ENCODE results near the gene PGAP1. TPM values are rescaled to one million over a fixed set of nuclear protein-coding genes. Genes with fewer than 3 reads are reported as not detected.

Gene PGAP1
- total and polyA plus RNA-seq, 3 experiments from 2014 or later = 1.5 to 8.7 (median 7.1) TPM

DNA sequence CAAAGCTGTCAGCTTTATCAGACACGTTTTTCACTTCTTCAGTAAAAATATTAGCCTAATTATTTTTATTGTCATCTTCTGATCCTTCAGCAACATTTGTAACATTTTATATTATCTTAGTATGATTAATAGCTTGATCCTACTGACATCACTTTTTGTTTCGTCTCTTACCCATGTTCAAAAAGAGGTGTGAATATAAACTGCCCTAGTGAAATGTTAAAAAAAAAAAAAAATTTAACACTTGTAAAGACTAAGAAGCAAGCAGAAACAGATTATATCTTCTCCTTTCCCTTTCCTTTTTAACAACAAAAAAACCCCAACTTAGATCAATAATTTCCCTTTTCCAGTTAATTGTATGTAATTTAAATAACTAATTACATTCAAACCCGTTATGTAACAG lies 81.1 kb downstream of the PGAP1 start:
- Histone ChIP-seq H3K4me3 (ENCODE audit: low read length) (no peak overlapping the region), H3K9me3 (ENCODE audit: low read length) (no peaks in the 10 kb centered on the region), H3K27ac (ENCODE audit: low read depth, low read length) (no peak overlapping the region), H3K4me1 (ENCODE audit: insufficient read depth, low read length) (no peaks in the 10 kb centered on the region), H3K36me3 (ENCODE audit: insufficient read depth, low read length) (no peaks in the 10 kb centered on the region), H3K27me3 (ENCODE audit: insufficient read depth, low read length, poor library complexity, severe bottlenecking) (no peaks in the 10 kb centered on the region)
- ChIA-PET CTCF (no interaction called here), POLR2A (no interaction called here)
- Mint-ChIP-seq H3K36me3 (peaks cover 0 to 24% (median 7%) of the 10 kb centered on the region in 3 donors), H3K4me3 (no peak overlapping the region), H3K4me1 (peaks cover 9 to 15% (median 11%) of the 10 kb centered on the region in 3 donors), H3K9me3 (no peaks in the 10 kb centered on the region), H3K27me3 (no peaks in the 10 kb centered on the region), H3K27ac (peak overlapping the region in 1 of 8 donors; percentile 1)
- DNase-seq = no peak

DNA sequence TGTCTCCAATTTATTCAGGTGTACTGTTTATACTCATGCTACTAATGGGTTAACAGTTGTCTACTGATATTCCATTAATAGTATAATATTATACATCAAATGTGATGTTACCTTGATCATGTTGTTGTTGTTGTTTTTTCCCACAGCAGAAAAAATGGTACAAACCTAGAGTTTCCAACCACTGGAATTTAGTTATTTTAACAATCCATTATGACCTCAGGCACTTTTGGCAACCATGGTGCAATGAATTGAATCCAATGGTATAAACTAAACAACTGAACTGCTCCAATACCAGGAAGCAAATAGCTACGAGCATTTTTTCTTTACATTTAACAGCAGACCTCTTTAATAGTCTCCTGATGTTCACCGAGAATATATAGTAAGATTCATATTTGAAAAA lies 86.3 kb downstream of the PGAP1 start:
- no peak overlapping the region for H3K27ac Mint-ChIP-seq
- Histone ChIP-seq H3K4me3 (ENCODE audit: low read length) (no peak overlapping the region), H3K27me3 (ENCODE audit: insufficient read depth, low read length, poor library complexity, severe bottlenecking) (no peaks in the 10 kb centered on the region), H3K9me3 (ENCODE audit: low read length) (no peaks in the 10 kb centered on the region), H3K36me3 (ENCODE audit: insufficient read depth, low read length) (no peaks in the 10 kb centered on the region), H3K27ac (ENCODE audit: low read depth, low read length) (no peak overlapping the region), H3K4me1 (ENCODE audit: insufficient read depth, low read length) (no peaks in the 10 kb centered on the region)
- H3K4me1 Mint-ChIP-seq = no peaks in the 10 kb centered on the region
- H3K4me3 Mint-ChIP-seq = no peak overlapping the region
- ChIA-PET CTCF (no interaction called here), POLR2A (no interaction called here)
- DNase-seq = no peak
- H3K36me3 Mint-ChIP-seq = peaks cover 5 to 32% (median 10%) of the 10 kb centered on the region in 3 donors
- H3K9me3 Mint-ChIP-seq = no peaks in the 10 kb centered on the region
- H3K27me3 Mint-ChIP-seq = no peaks in the 10 kb centered on the region

- Mint-ChIP-seq H3K4me1 (no peaks in the 10 kb centered on the region), H3K36me3 (peaks cover 5 to 32% (median 10%) of the 10 kb centered on the region in 3 donors), H3K27me3 (no peaks in the 10 kb centered on the region), H3K4me3 (no peak overlapping the region), H3K27ac (no peak overlapping the region), H3K9me3 (no peaks in the 10 kb centered on the region)
- H3K4me1 ChIP-seq (ENCODE audit: insufficient read depth, low read length) = no peaks in the 10 kb centered on the region
- no peak overlapping the region for H3K27ac ChIP-seq (ENCODE audit: low read depth, low read length)
- H3K4me3 ChIP-seq (ENCODE audit: low read length) = no peak overlapping the region
- no peak for DNase-seq
- no peaks in the 10 kb centered on the region for H3K27me3 ChIP-seq (ENCODE audit: insufficient read depth, low read length, poor library complexity, severe bottlenecking)
- CTCF ChIA-PET = no interaction called here
- no peaks in the 10 kb centered on the region for H3K36me3 ChIP-seq (ENCODE audit: insufficient read depth, low read length)
- POLR2A ChIA-PET = no interaction called here
- no peaks in the 10 kb centered on the region for H3K9me3 ChIP-seq (ENCODE audit: low read length)
Measured at GRCh38 chr2:196839574-196839973, 86.9 kb downstream of the PGAP1 start.

DNA sequence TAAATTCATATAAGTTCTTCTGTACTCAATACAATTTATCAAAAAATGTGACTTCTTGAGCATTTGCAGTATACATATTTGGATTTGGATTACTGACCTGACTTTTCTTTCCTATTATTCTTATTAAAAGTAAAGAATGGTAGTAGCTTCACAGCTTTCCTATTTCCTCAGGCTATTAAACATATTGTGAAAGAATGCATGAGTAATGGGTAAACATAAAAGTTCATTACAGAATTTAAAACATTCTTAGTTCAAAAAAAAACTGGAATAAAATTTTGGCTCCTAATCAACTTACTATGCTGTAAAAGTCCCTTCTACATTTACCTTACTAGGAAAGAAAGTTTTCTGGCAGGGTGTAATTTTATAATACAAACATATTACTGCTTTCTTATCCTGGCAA lies 90.1 kb downstream of the PGAP1 start:
- Mint-ChIP-seq H3K27ac (no peak overlapping the region), H3K27me3 (no peaks in the 10 kb centered on the region), H3K4me3 (no peak overlapping the region), H3K4me1 (no peaks in the 10 kb centered on the region), H3K9me3 (no peaks in the 10 kb centered on the region), H3K36me3 (peaks cover 5 to 21% (median 10%) of the 10 kb centered on the region in 3 donors)
- Histone ChIP-seq H3K27ac (ENCODE audit: low read depth, low read length) (no peak overlapping the region), H3K4me1 (ENCODE audit: insufficient read depth, low read length) (no peaks in the 10 kb centered on the region), H3K4me3 (ENCODE audit: low read length) (no peak overlapping the region), H3K36me3 (ENCODE audit: insufficient read depth, low read length) (no peaks in the 10 kb centered on the region), H3K27me3 (ENCODE audit: insufficient read depth, low read length, poor library complexity, severe bottlenecking) (no peaks in the 10 kb centered on the region), H3K9me3 (ENCODE audit: low read length) (no peaks in the 10 kb centered on the region)
- no peak for DNase-seq
- ChIA-PET CTCF (no interaction called here), POLR2A (no interaction called here)

- Mint-ChIP-seq H3K4me1 (no peaks in the 10 kb centered on the region), H3K36me3 (no peaks in the 10 kb centered on the region), H3K4me3 (no peak overlapping the region), H3K27me3 (peaks cover 0 to 2% of the 10 kb centered on the region in 2 donors), H3K27ac (no peak overlapping the region), H3K9me3 (no peaks in the 10 kb centered on the region)
- Histone ChIP-seq H3K27me3 (ENCODE audit: insufficient read depth, low read length, poor library complexity, severe bottlenecking) (no peaks in the 10 kb centered on the region), H3K27ac (ENCODE audit: low read depth, low read length) (no peak overlapping the region), H3K4me3 (ENCODE audit: low read length) (no peak overlapping the region), H3K4me1 (ENCODE audit: insufficient read depth, low read length) (no peaks in the 10 kb centered on the region), H3K9me3 (ENCODE audit: low read length) (no peaks in the 10 kb centered on the region), H3K36me3 (ENCODE audit: insufficient read depth, low read length) (no peaks in the 10 kb centered on the region)
- DNase-seq = no peak
- ChIA-PET CTCF (no interaction called here), POLR2A (no interaction called here)
Measured at GRCh38 chr2:196830701-196831100, 95.8 kb downstream of the PGAP1 start.

- H3K36me3 Mint-ChIP-seq = no peaks in the 10 kb centered on the region
- peaks cover 2 to 22% of the 10 kb centered on the region in 2 donors for H3K27me3 Mint-ChIP-seq
- ChIA-PET POLR2A (no interaction called here), CTCF (no interaction called here)
- H3K4me1 ChIP-seq (ENCODE audit: insufficient read depth, low read length) = no peaks in the 10 kb centered on the region
- no peaks in the 10 kb centered on the region for H3K27me3 ChIP-seq (ENCODE audit: insufficient read depth, low read length, poor library complexity, severe bottlenecking)
- DNase-seq = no peak
- H3K4me3 ChIP-seq (ENCODE audit: low read length) = no peak overlapping the region
- no peaks in the 10 kb centered on the region for H3K36me3 ChIP-seq (ENCODE audit: insufficient read depth, low read length)
- no peaks in the 10 kb centered on the region for H3K4me1 Mint-ChIP-seq
- H3K4me3 Mint-ChIP-seq = no peak overlapping the region
- H3K9me3 Mint-ChIP-seq = no peaks in the 10 kb centered on the region
- no peak overlapping the region for H3K27ac Mint-ChIP-seq
- H3K27ac ChIP-seq (ENCODE audit: low read depth, low read length) = no peak overlapping the region
- H3K9me3 ChIP-seq (ENCODE audit: low read length) = no peaks in the 10 kb centered on the region
Measured at GRCh38 chr2:196827356-196827755, 99.2 kb downstream of the PGAP1 start.

- H3K9me3 Mint-ChIP-seq = peaks cover 3 to 10% (median 7%) of the 10 kb centered on the region in 5 donors
- no peaks in the 10 kb centered on the region for H3K36me3 ChIP-seq (ENCODE audit: insufficient read depth, low read length)
- no peaks in the 10 kb centered on the region for H3K4me1 Mint-ChIP-seq
- no peaks in the 10 kb centered on the region for H3K4me1 ChIP-seq (ENCODE audit: insufficient read depth, low read length)
- ChIA-PET CTCF (no interaction called here), POLR2A (no interaction called here)
- no peak overlapping the region for H3K4me3 ChIP-seq (ENCODE audit: low read length)
- DNase-seq = no peak
- no peaks in the 10 kb centered on the region for H3K9me3 ChIP-seq (ENCODE audit: low read length)
- H3K4me3 Mint-ChIP-seq = no peak overlapping the region
- H3K36me3 Mint-ChIP-seq = peaks cover 0 to 7% (median 2%) of the 10 kb centered on the region in 3 donors
- no peak overlapping the region for H3K27ac Mint-ChIP-seq
- H3K27me3 ChIP-seq (ENCODE audit: insufficient read depth, low read length, poor library complexity, severe bottlenecking) = peaks cover 8% of the 10 kb centered on the region
- peaks cover 12 to 53% of the 10 kb centered on the region in 2 donors for H3K27me3 Mint-ChIP-seq
- no peak overlapping the region for H3K27ac ChIP-seq (ENCODE audit: low read depth, low read length)
Measured at GRCh38 chr2:196823750-196824522, 102.6 kb downstream of the PGAP1 start.

- H3K4me3 Mint-ChIP-seq = no peak overlapping the region
- no peak overlapping the region for H3K4me3 ChIP-seq (ENCODE audit: low read length)
- peaks cover 19 to 67% of the 10 kb centered on the region in 2 donors for H3K27me3 Mint-ChIP-seq
- H3K36me3 ChIP-seq (ENCODE audit: insufficient read depth, low read length) = no peaks in the 10 kb centered on the region
- no peak overlapping the region for H3K27ac ChIP-seq (ENCODE audit: low read depth, low read length)
- H3K4me1 ChIP-seq (ENCODE audit: insufficient read depth, low read length) = no peaks in the 10 kb centered on the region
- CTCF ChIA-PET = interaction anchor here (1.3 kb wide), 1 partner anchor 43 kb away, joined by 3 read pairs; no protein-coding TSS in a partner anchor
- peaks cover 0 to 17% (median 5%) of the 10 kb centered on the region in 3 donors for H3K36me3 Mint-ChIP-seq
- DNase-seq = no peak
- POLR2A ChIA-PET = interaction anchor here (0.6 kb wide), 1 partner anchor 1334 kb away, joined by 7 read pairs; no protein-coding TSS in a partner anchor
- peaks cover 8% of the 10 kb centered on the region for H3K27me3 ChIP-seq (ENCODE audit: insufficient read depth, low read length, poor library complexity, severe bottlenecking)
- H3K9me3 Mint-ChIP-seq = peaks cover 8 to 30% (median 20%) of the 10 kb centered on the region in 5 donors
- H3K9me3 ChIP-seq (ENCODE audit: low read length) = no peaks in the 10 kb centered on the region
- H3K27ac Mint-ChIP-seq = no peak overlapping the region
- no peaks in the 10 kb centered on the region for H3K4me1 Mint-ChIP-seq
Measured at GRCh38 chr2:196821195-196821594, 105.3 kb downstream of the PGAP1 start.
